K562 (cell line): ENCODE results near the gene CDKN2C. TPM values are rescaled to one million over a fixed set of nuclear protein-coding genes. Genes with fewer than 3 reads are reported as not detected.

Experiments used
- ATF7 ChIP-seq: fragments of 450-650 bp; IDR thresholded peaks from 2 replicates; pipeline ENCODE4 v1.7.1; 2014; ENCODE audit warnings: mild to moderate bottlenecking, moderate library complexity
- CBFA2T2 ChIP-seq: fragments of 450-650 bp; conservative IDR thresholded peaks from 2 replicates; pipeline ENCODE4 v1.6.1; 2017; ENCODE audit warnings: mild to moderate bottlenecking
- CCAR2 ChIP-seq: fragments of 200-400 bp; formaldehyde crosslinking; IDR thresholded peaks from 2 replicates; pipeline ENCODE4 v1.6.1; 2017; ENCODE audit warnings: mild to moderate bottlenecking, low read depth, low read length
- CHAMP1 ChIP-seq: fragments of 450-650 bp; IDR thresholded peaks from 2 replicates; pipeline ENCODE4 v1.6.1; 2016; ENCODE audit warnings: mild to moderate bottlenecking
- EP300 ChIP-seq: IDR thresholded peaks from 2 replicates; pipeline ENCODE4 v1.6.1; 2012; ENCODE audit warnings: low read length, improper control_type of control experiment
- FOXK1 ChIP-seq: sonication (generic); formaldehyde crosslinking; IDR thresholded peaks from 2 replicates; pipeline ENCODE4 v1.8.0; 2022; ENCODE audit warnings: missing genetic modification reagents, mild to moderate bottlenecking, borderline replicate concordance
- HIVEP1 ChIP-seq: fragments of 250-450 bp; sonication (Bioruptor Pico); IDR thresholded peaks from 2 replicates; pipeline ENCODE4 v1.4.0; 2020; ENCODE audit warnings: mild to moderate bottlenecking
- MCM5 ChIP-seq: fragments of 450-650 bp; IDR thresholded peaks from 2 replicates; pipeline ENCODE4 v1.6.1; 2016; ENCODE audit warnings: low read depth
- MCM7 ChIP-seq, 2 experiments: fragments of 450-650 bp; IDR thresholded peaks; 2 replicates each; pipeline ENCODE4 v1.6.1; 2016 to 2018
- NFATC3 ChIP-seq: fragments of 450-650 bp; IDR thresholded peaks from 2 replicates; pipeline ENCODE4 v1.6.1; 2017; ENCODE audit warnings: mild to moderate bottlenecking
- NFIX ChIP-seq: fragments of 250-450 bp; sonication (Bioruptor Pico); IDR thresholded peaks from 2 replicates; pipeline ENCODE4 v1.4.0; 2020; ENCODE audit warnings: low read depth, mild to moderate bottlenecking, moderate library complexity
- PATZ1 ChIP-seq: fragments of 250-450 bp; sonication (Bioruptor Pico); IDR thresholded peaks from 2 replicates; pipeline ENCODE4 v1.5.0; 2020; ENCODE audit warnings: mild to moderate bottlenecking, borderline replicate concordance
- PCBP2 ChIP-seq: fragments of 200-400 bp; formaldehyde crosslinking; IDR thresholded peaks from 2 replicates; pipeline ENCODE4 v1.6.1; 2018; ENCODE audit warnings: low read length, low read depth, mild to moderate bottlenecking, moderate library complexity; ENCODE audit not compliant: poor library complexity, severe bottlenecking
- SIX5 ChIP-seq, 2 experiments: IDR thresholded peaks; 2 replicates each; pipeline ENCODE4 v1.6.1; 2011; ENCODE audit warnings: low read length in 2 of 2, borderline replicate concordance in 1 of 2, low read depth in 1 of 2, mild to moderate bottlenecking in 1 of 2, moderate library complexity in 1 of 2; ENCODE audit not compliant: insufficient read depth in 1 of 2
- SMAD2 ChIP-seq: fragments of 150-350 bp; IDR thresholded peaks from 2 replicates; pipeline ENCODE4 v1.6.1; 2014; ENCODE audit warnings: low read depth, mild to moderate bottlenecking, low read length
- TFE3 ChIP-seq: fragments of 450-650 bp; formaldehyde crosslinking; IDR thresholded peaks from 2 replicates; pipeline ENCODE4 v1.4.0; 2020; ENCODE audit warnings: mild to moderate bottlenecking, mixed read lengths
- ZNF146 ChIP-seq: IDR thresholded peaks from one replicate; pipeline ENCODE4 v1.6.1; 2018; ENCODE audit warnings: missing compliant biosample characterization; ENCODE audit not compliant: unreplicated experiment
- ZNF217 ChIP-seq: sonication (generic); formaldehyde crosslinking; IDR thresholded peaks from 2 replicates; pipeline ENCODE4 v1.8.0; 2022; ENCODE audit warnings: mild to moderate bottlenecking, missing genetic modification reagents
- polyA plus RNA-seq, 8 experiments: library from polyadenylated mRNA; depleted of rRNA in 4 of 8; stranded (reverse) in 5 of 8; unstranded in 3 of 8; fragments of >200 nt; fragmentation: Nextera tagmentation in 2 of 8; fragmentation: Illumina TruSeq in 1 of 8; extraction: Ambion mirVana in 2 of 8; extraction: Trizol in 1 of 8; gene quantifications; 2 replicates each; pipeline versions ENCODE4 v1.2.1 to v1.2.3, GENCODE V29; 2011 to 2014; ENCODE audit warnings: inconsistent platforms in 1 of 8, missing spikeins in 1 of 8
- total RNA-seq, 7 experiments: library from RNA; depleted of rRNA in 6 of 7; stranded (reverse); fragments of >200 nt in 6 of 7; fragmentation: Illumina TruSeq in 2 of 7; extraction: Trizol in 2 of 7; gene quantifications; 2 replicates each; pipeline versions ENCODE4 v1.2.1 to v1.2.3, GENCODE V29; 2011 to 2021; ENCODE audit warnings: low replicate concordance in 1 of 7
- TF ChIP-seq, protein P1 (sequence below): fragments of 250-450 bp; sonication (Bioruptor Pico); IDR thresholded peaks from 2 replicates; pipeline ENCODE4 v1.5.0; 2021; ENCODE audit warnings: mild to moderate bottlenecking, borderline replicate concordance

Gene CDKN2C
- total and polyA plus RNA-seq, 9 of the 15 experiments (the other 6 are each of a cell fraction or from before 2014, with no cell fraction given), result 11.9 to 74.3 (median 45.9) TPM

GRCh38 chr1:50968158-50968820 is 1.8 kb upstream of the CDKN2C start (continued):
- TF ChIP-seq PATZ1 (CRISPR knock-in tag), result no peak
- TF ChIP-seq MCM7 (IDR thresholded peaks at IDR 0.05), result no peak
- peak; percentile 99 for TF ChIP-seq NFATC3
- peak; percentile 90 for TF ChIP-seq ATF7
- TF ChIP-seq, protein P1, sequence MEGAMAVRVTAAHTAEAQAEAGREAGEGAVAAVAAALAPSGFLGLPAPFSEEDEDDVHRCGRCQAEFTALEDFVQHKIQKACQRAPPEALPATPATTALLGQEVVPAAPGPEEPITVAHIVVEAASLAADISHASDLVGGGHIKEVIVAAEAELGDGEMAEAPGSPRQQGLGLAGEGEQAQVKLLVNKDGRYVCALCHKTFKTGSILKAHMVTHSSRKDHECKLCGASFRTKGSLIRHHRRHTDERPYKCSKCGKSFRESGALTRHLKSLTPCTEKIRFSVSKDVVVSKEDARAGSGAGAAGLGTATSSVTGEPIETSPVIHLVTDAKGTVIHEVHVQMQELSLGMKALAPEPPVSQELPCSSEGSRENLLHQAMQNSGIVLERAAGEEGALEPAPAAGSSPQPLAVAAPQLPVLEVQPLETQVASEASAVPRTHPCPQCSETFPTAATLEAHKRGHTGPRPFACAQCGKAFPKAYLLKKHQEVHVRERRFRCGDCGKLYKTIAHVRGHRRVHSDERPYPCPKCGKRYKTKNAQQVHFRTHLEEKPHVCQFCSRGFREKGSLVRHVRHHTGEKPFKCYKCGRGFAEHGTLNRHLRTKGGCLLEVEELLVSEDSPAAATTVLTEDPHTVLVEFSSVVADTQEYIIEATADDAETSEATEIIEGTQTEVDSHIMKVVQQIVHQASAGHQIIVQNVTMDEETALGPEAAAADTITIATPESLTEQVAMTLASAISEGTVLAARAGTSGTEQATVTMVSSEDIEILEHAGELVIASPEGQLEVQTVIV, result no peak
- no peak for TF ChIP-seq CBFA2T2
- TF ChIP-seq FOXK1 (CRISPR knock-in tag), result no peak
- no peak for TF ChIP-seq PCBP2
- peak; percentile 55 for TF ChIP-seq EP300
- no peak for TF ChIP-seq ZNF146 (CRISPR knock-in tag)
- TF ChIP-seq MCM5, result no peak
- TF ChIP-seq ZNF217, result no peak
- no peak for TF ChIP-seq HIVEP1 (CRISPR knock-in tag)
- no peak for TF ChIP-seq TFE3 (CRISPR knock-in tag)
- TF ChIP-seq CHAMP1, result peak; percentile 29; the same call in 1 of the 2 replicates
- no peak for TF ChIP-seq SIX5 (IDR thresholded peaks at IDR 0.05; ENCODE audit: borderline replicate concordance in 1 of 2, insufficient read depth in 1 of 2, low read depth in 1 of 2, low read length in 2 of 2)
- TF ChIP-seq SMAD2, result no peak
- TF ChIP-seq CCAR2, result no peak
- no peak for TF ChIP-seq NFIX (CRISPR knock-in tag)
